ENCODE results near the gene KPNA3.
"Not testable (repeated sequence)": the region's sequence is repeated elsewhere in the genome, so short reads cannot be mapped to it uniquely, and the experiment has no call there.

The KPNA3 gene

DNA sequence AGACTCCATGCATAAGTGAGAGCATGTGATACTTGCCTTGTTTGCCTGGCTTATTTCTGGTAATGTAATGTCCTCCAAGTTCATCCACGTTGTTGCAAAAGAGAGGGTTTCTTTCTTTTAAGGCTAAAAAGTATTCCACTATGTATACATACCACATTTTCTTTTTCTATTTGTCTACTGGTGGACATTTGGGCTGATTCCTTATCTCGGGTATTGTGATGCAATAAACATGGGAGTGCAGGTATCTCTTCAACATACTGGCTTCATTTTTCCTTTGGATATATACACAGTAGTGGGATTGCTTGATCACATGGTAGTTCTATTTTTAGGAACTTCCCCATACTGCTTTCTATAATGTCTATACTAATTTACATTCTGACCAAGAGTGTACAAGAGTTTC is 51.6 kb downstream of the KPNA3 start:
- DNase-seq: no peak

DNA sequence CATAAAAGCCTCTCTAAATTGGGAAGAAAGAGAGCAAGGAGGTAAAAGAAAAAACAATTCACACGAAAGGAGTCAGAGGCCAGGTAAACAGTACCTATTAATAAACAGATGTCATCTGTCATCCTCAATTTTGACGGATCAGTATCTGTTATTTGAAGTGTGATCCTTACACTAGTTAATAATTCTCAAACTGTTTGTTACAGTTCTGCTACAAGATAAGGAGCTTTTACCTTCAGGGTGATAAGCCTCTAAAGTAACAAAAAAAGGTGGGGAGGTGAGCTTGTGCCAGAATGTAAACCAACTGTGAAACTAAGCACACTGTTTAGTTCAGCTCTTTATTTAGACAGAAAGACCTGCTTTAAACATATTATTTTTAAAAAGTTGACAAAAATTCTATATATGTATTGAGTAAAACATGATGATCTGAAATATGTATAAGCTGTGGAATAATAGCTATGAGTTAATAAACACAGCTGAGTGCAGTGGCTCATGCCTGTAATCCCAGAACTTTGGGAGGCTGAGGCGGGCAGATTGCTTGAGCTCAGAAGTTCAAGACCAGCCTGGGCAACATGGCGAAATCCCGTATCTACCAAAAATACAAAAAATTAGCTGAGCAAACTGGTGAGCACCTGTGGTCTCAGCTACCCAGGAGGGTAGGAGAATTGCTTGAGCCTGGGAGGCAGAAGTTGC is 52.8 kb downstream of the KPNA3 start:
- no peak for DNase-seq

DNA sequence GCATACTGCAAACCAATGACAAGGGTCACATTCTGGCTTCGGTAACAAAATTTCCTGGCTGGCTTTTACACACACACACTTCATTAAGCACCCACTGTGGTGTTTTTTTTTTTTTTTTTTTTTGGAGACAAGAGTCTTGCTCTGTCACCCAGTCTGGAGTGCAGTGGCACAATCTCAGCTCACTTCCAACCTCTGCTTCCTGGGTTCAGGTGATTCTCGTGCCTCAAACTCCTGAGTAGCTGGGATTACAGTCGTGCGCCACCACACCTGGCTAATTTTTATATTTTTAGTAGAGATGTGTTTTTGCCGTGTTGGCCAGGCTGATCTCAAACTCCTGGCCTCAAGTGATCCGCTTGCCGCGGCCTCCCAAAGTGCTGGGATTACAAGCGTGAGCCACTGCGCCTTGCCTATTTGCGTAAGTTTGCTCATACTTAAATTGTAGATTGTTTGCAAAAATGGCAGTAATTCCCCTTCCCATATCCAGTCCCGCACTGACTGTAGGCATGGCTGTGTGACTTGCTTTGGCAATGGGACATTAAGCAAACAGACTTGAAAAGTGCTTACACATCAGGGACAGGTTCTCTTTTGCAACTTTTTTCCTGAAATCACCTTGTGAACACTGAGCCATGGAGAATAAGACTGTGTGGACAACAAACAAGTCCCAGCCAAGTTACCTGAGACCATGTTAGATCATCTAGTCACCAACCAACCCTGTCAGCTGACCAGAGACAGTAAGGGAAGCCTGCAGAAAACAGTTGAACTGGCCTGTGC is 59.1 kb downstream of the KPNA3 start:
- no peak for DNase-seq

DNA sequence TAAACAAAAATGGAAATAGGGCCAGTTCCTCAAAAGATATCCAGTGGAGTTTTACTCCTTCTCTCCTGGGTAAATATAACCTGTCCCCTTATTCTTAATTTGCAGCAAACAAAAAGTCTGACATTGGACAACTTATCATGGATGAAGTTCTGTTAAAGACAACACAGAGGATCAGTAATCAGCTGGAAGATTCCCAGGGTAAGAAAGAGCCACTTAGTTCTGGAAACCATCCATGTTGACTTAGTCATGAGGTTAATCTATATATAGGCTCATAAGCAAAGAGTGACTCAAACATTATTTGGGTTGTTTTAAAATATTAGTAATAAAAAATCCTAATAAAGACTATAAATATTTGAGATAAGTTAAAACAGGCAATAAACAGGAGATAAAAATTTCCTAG is 60.7 kb downstream of the KPNA3 start:
- DNase-seq: peak; percentile 84

DNA sequence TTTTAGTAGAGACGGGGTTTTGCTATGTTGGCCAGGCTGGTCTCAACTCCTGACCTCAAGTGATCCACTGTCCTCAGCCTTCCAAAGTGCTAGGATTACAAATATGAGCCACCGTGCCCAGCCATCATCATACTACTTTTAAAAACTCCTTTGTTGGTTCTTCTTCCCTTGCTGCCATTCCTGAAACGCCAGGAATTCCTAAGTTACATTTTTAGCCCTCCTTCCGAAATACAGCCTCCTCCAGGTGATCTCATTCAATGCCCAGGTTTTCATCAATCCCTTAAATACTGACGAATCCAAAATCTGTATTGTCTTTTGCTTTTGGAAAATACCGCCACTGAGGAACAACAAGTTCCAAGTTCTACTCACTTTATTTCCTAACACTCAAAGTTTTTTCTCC is 75.9 kb downstream of the KPNA3 start:
- DNase-seq: no peak

DNA sequence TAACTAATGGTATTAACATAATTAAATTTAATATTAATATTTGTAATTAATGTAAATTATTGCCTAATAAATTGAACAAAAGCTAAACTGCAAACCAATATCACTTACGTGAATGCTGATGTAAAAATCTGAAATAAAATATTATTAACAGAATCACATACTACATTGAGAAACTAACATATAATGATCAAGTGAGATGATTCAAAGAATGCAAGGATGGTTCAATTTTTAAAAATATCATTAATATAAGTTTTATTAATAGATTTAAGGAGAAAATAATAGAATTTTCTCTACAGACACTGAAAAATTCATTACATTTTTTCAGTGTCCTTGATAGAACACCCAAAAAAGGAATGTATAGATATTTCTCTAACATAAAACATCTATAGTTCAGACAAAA is 77.7 kb downstream of the KPNA3 start:
- DNase-seq: no peak

DNA sequence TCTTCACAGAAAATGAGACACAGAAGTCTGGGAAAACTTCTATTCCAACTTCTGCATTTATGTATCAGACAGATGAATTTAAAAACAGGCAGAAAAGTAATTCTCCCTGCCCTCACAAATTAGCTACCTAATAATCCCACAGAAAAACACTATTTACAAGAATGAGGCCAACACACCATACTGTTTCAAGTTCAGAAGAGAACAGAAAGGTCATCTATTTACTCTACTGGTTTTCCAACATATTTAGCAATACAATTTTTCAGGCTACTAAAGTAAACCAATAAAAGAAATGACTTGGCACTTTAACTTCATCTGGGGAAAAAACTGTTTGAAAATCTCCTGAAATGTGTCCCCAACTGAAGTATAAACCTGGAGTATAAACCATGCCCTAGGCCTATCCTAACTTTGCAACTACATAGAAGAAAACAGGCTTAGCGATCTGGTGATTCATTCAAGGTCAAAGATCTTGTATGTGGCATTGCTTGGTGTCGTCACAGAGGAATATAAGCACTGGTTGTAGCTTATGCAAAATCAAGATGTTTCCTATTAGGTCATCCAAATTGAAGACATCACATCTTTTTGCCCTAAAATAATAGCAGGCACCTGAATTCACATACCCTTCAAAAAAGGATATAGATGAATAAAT is 81.1 kb downstream of the KPNA3 start:
- DNase-seq: peak; percentile 92

DNA sequence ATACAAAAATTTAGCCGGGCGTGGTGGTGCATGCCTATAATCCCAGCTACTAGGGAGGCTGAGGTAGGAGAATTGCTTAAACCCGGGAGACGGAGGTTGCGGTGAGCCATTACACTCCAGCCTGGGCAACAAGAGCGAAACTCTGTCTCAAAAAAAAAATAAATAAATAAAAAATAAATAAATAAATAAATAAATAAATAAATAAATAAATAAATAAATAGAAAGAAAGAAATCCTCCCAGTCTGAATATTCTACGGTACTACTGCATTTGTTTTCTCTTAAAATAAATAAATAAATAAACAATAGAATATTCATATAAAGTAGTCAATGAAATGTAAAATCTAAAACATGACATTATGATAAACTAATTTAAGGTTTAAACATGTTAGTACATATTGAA is 88.2 kb downstream of the KPNA3 start:
- DNase-seq: not testable (repeated sequence)

DNA sequence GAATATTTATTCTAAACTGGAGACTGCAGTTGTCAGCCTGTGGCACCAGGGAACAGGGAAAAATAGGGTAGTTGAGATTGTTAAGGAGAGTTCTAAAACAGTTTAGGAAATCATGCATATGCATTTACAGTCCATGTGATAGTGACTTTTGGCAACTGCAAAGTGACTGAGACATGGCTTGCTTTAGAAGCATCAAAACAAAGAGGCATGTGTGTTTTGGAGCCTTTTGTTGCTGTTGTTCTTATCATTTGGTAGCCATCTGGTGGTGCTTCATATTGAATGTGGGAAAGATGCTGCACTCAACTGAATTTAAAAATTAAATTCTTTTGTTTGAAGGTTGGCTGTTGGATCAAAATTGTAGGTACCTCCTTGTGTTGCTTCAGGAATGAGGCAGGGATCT is 91.0 kb downstream of the KPNA3 start:
- no peak for DNase-seq

DNA sequence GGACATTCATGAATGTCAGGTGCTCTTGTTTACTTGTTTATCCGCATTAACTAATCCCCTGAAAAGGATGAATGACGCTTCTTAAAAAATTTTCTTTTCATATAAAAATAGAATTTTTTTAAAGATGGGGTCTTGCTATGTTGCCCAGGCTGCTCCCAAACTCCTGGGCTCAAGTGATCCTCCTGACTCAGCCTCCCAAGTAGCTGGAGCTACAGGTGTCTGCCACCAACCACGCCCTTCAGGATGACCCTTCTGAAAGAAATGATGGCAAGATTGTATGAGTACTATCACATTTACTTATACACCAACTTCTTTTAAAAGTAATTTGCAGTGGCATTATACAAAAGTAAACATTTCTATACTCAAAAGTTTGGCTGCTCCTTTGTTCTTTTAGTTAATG is 95.0 kb downstream of the KPNA3 start:
- no peak for DNase-seq

DNA sequence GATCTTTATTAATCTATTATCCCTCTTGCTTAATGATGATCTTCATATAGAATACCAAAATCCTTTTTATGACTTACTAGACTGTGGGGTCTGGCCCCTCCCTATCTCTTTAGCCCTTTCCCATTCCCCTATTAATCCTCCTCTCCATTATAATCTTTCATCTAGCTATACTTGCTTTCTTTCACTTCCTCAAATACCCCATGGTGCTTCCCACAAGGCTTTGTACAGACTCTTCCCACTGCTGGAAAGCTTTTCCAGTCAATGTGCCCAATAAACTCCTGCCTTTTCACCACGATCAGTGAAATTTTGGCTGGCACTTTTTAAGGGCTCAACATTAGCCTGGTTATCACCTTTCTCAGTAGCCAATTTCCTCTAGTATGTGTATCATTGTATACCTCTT is 98.0 kb downstream of the KPNA3 start:
- no peak for DNase-seq

DNA sequence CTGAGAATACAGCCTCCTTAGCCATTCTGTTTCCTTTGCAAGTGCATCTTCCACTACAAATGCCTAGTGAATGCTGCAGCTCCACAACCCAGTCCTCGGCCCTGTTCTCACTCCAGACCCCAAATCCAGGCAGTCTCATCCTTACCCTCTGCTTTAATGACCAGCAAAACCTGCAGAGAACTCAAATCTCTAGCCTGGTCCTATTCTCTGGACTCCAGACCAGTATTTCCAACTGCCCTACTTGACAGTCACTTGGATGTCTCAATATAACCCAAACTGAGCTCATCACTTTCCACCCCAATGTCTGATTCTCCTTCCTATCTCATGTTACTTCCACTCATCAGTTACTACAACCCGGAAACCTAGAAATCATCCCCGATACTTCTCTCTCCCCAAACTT is 98.6 kb downstream of the KPNA3 start:
- no peak for DNase-seq

DNA sequence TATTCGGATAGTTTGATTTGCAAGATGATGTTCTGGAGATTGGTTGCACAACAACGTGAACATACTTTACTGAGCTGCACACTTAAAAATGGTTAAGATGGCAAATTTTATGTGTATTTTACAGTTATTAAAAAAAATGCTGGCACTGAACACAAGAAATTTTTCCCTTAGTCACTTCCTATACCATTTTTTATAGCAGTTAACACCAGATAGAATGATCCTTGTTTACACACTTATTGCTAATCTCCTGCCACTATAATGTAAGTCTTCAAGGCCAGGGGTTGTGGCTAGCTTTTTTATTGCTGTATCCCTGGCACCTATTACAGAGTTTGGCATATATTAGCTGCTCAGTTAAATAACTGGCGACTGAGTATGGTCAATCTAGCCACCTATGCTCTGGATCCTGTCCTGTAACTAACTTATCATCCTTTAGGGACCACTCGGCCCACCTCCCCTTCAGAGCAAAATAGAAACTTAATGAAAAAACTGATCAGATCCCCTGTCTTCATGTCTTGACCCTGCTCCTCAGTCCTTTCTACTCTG is 99.2 kb downstream of the KPNA3 start:
- peak; percentile 43 for DNase-seq

DNA sequence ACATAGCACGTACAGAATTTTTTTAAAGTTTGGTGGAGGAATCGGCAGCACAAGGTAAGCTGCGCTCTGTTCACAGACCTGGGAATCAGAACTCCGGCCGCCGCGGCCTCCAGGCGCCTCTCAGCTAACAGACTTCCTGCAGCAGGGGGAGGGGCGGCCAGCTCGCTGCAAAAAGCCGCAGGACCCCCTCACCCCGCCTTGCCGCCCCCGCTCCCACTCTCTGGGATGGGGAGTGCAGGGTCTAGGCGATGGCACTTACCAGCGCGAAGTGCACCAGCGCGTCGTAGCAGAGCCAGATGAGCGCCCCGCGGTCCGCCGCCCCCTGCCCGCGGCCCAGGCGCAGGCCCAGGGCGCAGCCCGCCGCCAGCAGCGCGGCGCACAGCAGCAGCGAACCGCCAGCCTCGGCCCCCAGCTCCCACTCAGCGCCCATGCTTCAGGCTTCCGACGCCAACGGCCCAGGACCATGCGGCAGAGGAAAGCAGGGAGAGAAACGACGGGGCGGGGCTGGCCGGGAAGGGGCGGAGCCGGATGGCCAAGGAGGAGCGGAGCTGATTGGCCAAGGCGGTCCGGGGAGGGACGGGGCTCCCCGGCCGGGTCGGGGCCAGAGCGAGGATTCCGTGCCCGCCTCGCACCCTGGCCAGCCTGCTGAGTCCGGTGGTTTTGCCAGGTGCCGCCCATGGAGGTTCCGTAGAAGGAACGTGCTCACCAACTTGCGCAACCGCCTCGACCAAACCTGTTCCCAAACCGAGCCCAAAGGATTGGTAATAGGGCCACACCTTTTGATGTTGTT is 101.3 kb downstream of the KPNA3 start, which contains the start of gene EBPL:
EBPL (minus strand) TSS at position 492 of the 790 bp plus-strand sequence; CDS start at position 430, 62 bp downstream.
- DNase-seq: peak; percentile 86

DNA sequence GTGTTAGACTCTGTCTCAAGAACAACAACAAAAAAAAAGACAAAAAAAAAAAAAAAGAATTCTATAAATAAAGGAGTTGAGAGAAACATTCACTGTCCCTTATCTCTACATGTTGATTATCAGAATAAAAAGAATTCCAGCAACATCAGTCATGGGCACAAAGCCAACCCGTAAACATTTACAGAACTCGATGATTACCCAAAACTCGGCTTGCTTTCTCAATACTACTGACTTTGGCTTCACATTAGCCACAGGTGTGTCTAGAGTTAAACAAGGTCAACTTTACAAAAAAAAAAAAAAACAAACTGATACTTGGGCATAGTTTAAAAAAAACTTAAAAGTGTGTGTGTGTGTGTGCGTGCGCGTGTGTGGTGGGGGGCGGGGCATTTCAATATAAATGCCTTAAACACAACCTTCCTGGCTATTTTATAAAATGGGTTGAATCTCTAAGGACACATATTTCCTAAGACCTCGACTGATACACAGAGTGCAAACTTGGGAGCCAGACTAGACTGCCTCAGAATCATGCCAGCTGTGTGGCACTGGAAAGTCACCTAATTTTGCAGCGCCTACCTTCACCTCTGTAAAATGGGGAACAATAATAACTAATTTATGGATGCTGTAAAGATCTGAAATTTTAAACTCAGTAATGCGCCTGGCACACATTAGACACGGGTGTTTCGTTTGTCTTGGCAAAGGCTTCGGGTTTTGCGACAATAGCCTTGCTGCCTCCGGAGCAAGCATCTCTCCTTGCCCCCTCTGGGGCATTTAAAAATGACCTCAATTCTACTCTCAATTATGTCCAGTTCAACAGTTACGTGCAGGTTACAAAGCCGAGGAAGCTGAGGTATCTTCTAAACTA is 102.1 kb downstream of the KPNA3 start:
- peak; percentile 58 for DNase-seq

DNA sequence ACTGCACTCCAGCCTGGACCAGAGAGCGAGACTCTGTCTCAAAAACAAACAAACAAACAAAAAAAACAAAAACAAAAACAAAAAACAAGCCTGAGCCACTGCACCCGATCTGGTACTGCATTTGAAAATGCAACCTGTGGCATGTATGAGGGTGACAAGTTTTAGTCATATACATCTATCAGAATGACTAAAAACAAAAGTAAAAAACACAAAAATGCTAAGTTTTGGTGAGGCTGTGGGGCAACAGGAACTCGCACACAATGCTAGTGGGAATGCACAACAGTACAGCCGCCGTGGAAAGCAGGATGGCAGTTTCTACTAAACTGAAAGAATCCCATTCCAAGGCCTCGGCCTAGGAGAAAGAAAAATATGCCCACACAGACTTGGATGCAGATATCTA is 109.0 kb downstream of the KPNA3 start:
- DNase-seq: no peak

DNA sequence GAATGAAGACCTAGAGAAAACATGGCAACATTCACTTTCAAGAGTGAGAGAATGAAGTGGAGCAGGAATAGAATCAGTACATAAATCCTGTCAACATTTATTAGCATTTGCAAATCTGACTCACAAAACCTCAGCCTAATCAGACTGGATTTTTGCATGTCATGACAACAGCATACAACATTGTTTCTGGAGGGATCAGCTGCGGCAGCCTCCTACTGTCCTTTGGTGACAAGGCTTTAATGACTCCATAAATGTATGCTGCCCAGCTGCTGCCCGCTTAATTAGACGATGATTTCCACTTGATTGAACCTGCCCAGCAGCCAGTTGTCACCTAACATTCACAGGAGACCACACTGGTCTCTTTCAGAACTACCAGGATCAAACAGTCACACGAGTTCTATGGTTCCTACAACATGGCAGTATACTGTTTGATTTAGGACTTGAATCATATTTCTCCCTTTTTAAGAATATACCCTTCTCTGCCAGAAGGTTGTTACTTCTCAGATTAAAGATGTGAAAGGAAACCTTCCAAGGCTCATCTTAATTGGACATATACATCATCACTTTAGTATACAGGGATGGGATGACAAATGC is 110.5 kb downstream of the KPNA3 start:
- DNase-seq: peak; percentile 32

DNA sequence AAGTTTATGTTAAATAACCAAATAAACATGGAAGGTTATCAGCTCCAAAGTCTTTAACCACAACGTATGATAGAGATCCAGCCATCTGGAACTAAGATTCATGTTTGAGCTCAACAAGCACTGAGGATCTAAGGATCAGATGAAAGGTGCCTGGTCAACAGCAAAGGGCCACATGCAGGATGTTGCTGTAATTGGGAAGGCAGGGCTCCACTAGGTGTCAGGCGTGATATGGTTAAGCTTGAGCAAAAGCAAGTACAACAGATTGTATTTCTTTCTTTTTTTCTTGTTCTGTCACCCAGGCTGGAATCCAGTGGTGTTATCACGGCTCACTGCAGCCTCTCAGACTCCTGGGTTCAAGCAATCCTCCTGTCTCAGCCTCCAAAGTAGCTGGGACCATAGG is 113.2 kb downstream of the KPNA3 start:
- no peak for DNase-seq

DNA sequence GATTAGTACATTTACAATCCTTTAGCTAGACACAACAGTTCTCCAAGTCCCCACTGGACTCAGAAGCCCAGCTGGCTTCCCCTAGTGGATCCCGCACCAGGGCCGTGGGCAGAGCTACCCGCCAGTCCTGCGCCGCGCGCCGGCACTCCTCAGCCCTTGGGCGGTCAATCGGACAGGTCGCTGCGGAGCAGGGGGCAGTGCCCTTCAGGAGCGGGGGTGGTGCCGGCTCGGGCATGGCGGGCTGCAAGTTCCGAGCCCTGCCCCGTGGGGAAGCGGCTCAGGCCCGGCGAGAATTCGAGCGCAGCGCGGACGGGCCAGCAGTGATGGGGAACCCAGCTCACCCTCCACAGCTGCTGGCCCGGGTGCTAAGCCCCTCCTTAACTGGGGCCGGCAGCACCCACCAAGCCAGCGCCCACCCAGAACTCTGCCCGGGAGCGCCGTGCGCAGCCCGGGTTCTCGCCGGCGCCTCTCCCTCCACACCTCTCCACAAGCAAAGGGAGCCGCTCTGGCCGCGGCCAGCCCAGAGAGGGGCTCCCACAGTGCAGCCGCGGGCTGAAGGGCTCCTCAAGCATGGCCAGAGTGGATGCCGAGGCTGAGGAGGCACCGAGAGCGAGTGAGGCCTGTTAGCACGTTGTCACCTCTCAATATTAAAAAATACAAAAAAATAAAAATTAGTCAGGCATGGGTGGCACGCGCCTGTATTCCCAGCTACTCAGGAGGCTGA is 114.1 kb downstream of the KPNA3 start:
- no peak for DNase-seq

DNA sequence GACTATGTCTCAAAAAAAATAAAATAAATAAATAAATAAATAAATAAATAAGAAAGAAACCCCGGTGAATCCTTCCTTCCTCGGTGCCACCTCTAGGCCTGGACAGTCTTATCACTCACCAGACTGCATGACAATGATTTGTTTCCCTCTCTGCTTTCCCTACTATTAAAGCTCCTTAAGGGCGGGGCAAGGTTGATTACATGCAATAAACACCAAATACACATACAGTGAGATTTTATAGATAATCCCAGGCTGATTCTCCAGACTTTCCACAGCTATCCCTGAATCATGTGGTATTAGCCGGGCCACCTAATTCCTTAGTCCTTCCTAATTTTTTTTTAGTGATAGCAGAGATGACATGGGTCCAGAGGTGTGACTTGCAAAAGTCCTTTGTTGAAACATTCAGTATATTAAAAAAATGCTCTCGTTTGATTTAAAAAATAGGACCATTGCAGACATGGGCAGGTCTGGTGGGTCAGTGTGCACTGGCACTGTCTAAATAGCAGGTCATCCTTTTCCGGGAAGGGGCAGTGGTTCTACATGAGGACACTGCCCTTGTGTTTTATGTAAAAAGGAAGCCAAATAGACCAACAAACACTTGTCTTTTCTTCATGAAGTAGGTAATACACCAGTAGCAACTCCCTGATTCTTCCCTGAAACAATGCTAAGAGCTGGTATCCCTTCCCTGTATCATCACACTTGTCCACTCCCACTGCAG is 115.7 kb downstream of the KPNA3 start:
- DNase-seq: no peak
